HEK293 (cell line): ENCODE measurements around the gene ARID3B.
A peak's percentile ranks its signal among the peaks of the same experiment; 100 is the strongest.

Experiments
- KLF1 ChIP-seq: fragments of 450-650 bp; formaldehyde crosslinking; IDR thresholded peaks from 2 replicates; pipeline ENCODE4 v1.5.1; 2016; ENCODE audit warnings: missing biosample characterization, missing genetic modification characterization
- KLF9 ChIP-seq: fragments of 450-650 bp; formaldehyde crosslinking; IDR thresholded peaks from 2 replicates; pipeline ENCODE4 v1.5.1; 2016; ENCODE audit warnings: missing biosample characterization, missing genetic modification characterization, low read depth
- PATZ1 ChIP-seq: fragments of 450-650 bp; formaldehyde crosslinking; IDR thresholded peaks from 2 replicates; pipeline ENCODE4 v1.5.1; 2016; ENCODE audit warnings: missing biosample characterization, missing genetic modification characterization
- PBX3 ChIP-seq: sonication (generic); formaldehyde crosslinking; IDR thresholded peaks from 2 replicates; pipeline ENCODE4 v1.8.1; 2022; ENCODE audit warnings: mild to moderate bottlenecking, moderate library complexity, missing genetic modification reagents
- PRDM1 ChIP-seq: fragments of 450-650 bp; formaldehyde crosslinking; IDR thresholded peaks from 2 replicates; pipeline ENCODE4; 2016; ENCODE audit warnings: missing biosample characterization, missing genetic modification characterization
- PRDM10 ChIP-seq: fragments of 450-650 bp; formaldehyde crosslinking; IDR thresholded peaks from 2 replicates; pipeline ENCODE4 v1.5.1; 2016; ENCODE audit warnings: missing biosample characterization, missing genetic modification characterization
- SP2 ChIP-seq: fragments of 450-650 bp; formaldehyde crosslinking; IDR thresholded peaks from 2 replicates; pipeline ENCODE4 v1.5.1; 2016; ENCODE audit warnings: missing biosample characterization, missing genetic modification characterization
- SP3 ChIP-seq: fragments of 450-650 bp; formaldehyde crosslinking; IDR thresholded peaks from 2 replicates; pipeline ENCODE4 v1.5.1; 2016; ENCODE audit warnings: missing biosample characterization, missing genetic modification characterization
- ZBTB1 ChIP-seq: fragments of 450-650 bp; formaldehyde crosslinking; IDR thresholded peaks from 2 replicates; pipeline ENCODE4 v1.5.1; 2016; ENCODE audit warnings: missing biosample characterization, missing genetic modification characterization
- ZBTB10 ChIP-seq: fragments of 450-650 bp; formaldehyde crosslinking; IDR thresholded peaks from 2 replicates; pipeline ENCODE4 v1.5.1; 2016; ENCODE audit warnings: missing biosample characterization, missing genetic modification characterization
- ZBTB21 ChIP-seq: fragments of 450-650 bp; formaldehyde crosslinking; IDR thresholded peaks from 2 replicates; pipeline ENCODE4 v1.5.1; 2017; ENCODE audit warnings: missing biosample characterization, missing genetic modification characterization
- ZBTB44 ChIP-seq: fragments of 450-650 bp; IDR thresholded peaks from 2 replicates; pipeline ENCODE4 v1.5.1; 2018; ENCODE audit warnings: missing biosample characterization, mild to moderate bottlenecking, missing genetic modification characterization
- ZBTB6 ChIP-seq: fragments of 450-650 bp; formaldehyde crosslinking; IDR thresholded peaks from 2 replicates; pipeline ENCODE4 v1.5.1; 2017; ENCODE audit warnings: missing biosample characterization, missing genetic modification characterization
- ZNF184 ChIP-seq: fragments of 450-650 bp; IDR thresholded peaks from 2 replicates; pipeline ENCODE4 v1.5.1; 2018; ENCODE audit warnings: missing biosample characterization, mild to moderate bottlenecking, missing genetic modification characterization
- ZNF202 ChIP-seq: fragments of 450-650 bp; formaldehyde crosslinking; IDR thresholded peaks from 2 replicates; pipeline ENCODE4 v1.5.1; 2016; ENCODE audit warnings: missing biosample characterization, missing genetic modification characterization, borderline replicate concordance
- ZNF214 ChIP-seq: fragments of 450-650 bp; formaldehyde crosslinking; IDR thresholded peaks from 2 replicates; pipeline ENCODE4 v1.5.1; 2017; ENCODE audit warnings: missing biosample characterization, mild to moderate bottlenecking, missing genetic modification characterization, borderline replicate concordance
- ZNF24 ChIP-seq: fragments of 450-650 bp; formaldehyde crosslinking; IDR thresholded peaks from 2 replicates; pipeline ENCODE4 v1.5.1; 2016; ENCODE audit warnings: missing biosample characterization, missing genetic modification characterization
- ZNF248 ChIP-seq: fragments of 450-650 bp; formaldehyde crosslinking; IDR thresholded peaks from 2 replicates; pipeline ENCODE4 v1.5.1; 2017; ENCODE audit warnings: missing biosample characterization, missing genetic modification characterization
- ZNF423 ChIP-seq: fragments of 450-650 bp; formaldehyde crosslinking; IDR thresholded peaks from 2 replicates; pipeline ENCODE4 v1.5.1; 2016; ENCODE audit warnings: missing biosample characterization, missing genetic modification characterization
- ZNF433 ChIP-seq: fragments of 450-650 bp; formaldehyde crosslinking; IDR thresholded peaks from 2 replicates; pipeline ENCODE4 v1.5.1; 2016; ENCODE audit warnings: missing biosample characterization, missing genetic modification characterization, low read depth
- ZNF501 ChIP-seq: fragments of 450-650 bp; formaldehyde crosslinking; IDR thresholded peaks from 2 replicates; pipeline ENCODE4 v1.5.1; 2016; ENCODE audit warnings: missing biosample characterization, missing genetic modification characterization
- ZNF561 ChIP-seq: fragments of 450-650 bp; IDR thresholded peaks from 2 replicates; pipeline ENCODE4 v1.5.1; 2018; ENCODE audit warnings: missing biosample characterization, missing genetic modification characterization, borderline replicate concordance
- ZNF626 ChIP-seq: fragments of 450-650 bp; sonication (Bioruptor Pico); formaldehyde crosslinking; IDR thresholded peaks from 2 replicates; pipeline ENCODE4 v1.5.1; 2018; ENCODE audit warnings: missing biosample characterization, missing genetic modification characterization, inconsistent platforms
- ZNF670 ChIP-seq: fragments of 450-650 bp; formaldehyde crosslinking; IDR thresholded peaks from 2 replicates; pipeline ENCODE4 v1.5.1; 2016; ENCODE audit warnings: missing biosample characterization, missing genetic modification characterization, low read depth
- ZNF830 ChIP-seq: fragments of 450-650 bp; IDR thresholded peaks from 2 replicates; pipeline ENCODE4 v1.5.0; 2018; ENCODE audit warnings: missing biosample characterization, missing genetic modification characterization, low read depth, mild to moderate bottlenecking, moderate library complexity
- ZSCAN30 ChIP-seq: fragments of 450-650 bp; IDR thresholded peaks from 2 replicates; pipeline ENCODE4 v1.5.1; 2018; ENCODE audit warnings: missing biosample characterization, mild to moderate bottlenecking, missing genetic modification characterization, moderate library complexity
- ZXDB ChIP-seq: fragments of 450-650 bp; formaldehyde crosslinking; IDR thresholded peaks from 2 replicates; pipeline ENCODE4 v1.5.1; 2016; ENCODE audit warnings: missing biosample characterization, missing genetic modification characterization

ARID3B gene

GRCh38 chr15:74614744-74615507 lies 73.9 kb downstream of the ARID3B start (continued):
- TF ChIP-seq ZNF24 (peak; percentile 77), ZNF423 (tag by site-specific recombination) (peak; percentile 12), PRDM1 (tag by site-specific recombination) (no peak), ZNF830 (tag by site-specific recombination) (no peak), ZNF670 (no peak), ZNF184 (tag by site-specific recombination) (peak; percentile 11; the same call in 1 of the 2 replicates), PATZ1 (tag by site-specific recombination) (peak; percentile 90), ZSCAN30 (peak; percentile 82; the same call in 1 of the 2 replicates), ZNF214 (tag by site-specific recombination) (no peak), KLF1 (tag by site-specific recombination) (peak; percentile 96), SP3 (peak; percentile 89), ZNF561 (tag by site-specific recombination) (no peak; the same call in 1 of the 2 replicates), ZNF202 (no peak), ZBTB21 (tag by site-specific recombination) (peak; percentile 57; the same call in 1 of the 2 replicates), ZBTB44 (no peak; the same call in 1 of the 2 replicates), ZBTB10 (tag by site-specific recombination) (peak; percentile 27; the same call in 1 of the 2 replicates), PRDM10 (no peak), ZXDB (tag by site-specific recombination) (peak; percentile 94), ZNF248 (tag by site-specific recombination) (no peak), PBX3 (CRISPR knock-in tag) (no peak), ZNF626 (tag by site-specific recombination) (no peak), ZBTB1 (tag by site-specific recombination) (peak; percentile 33; the same call in 1 of the 2 replicates), ZBTB6 (tag by site-specific recombination) (peak; percentile 86), SP2 (tag by site-specific recombination) (peak; percentile 74), ZNF433 (tag by site-specific recombination) (no peak), KLF9 (tag by site-specific recombination) (peak; percentile 93), ZNF501 (peak; percentile 93)
